Upper lobe of left lung (tissue), 4 donors: ENCODE results near the gene PPIL1.
A peak's percentile ranks its signal among the peaks of the same experiment; 100 is the strongest.

Experiments
- CTCF ChIP-seq, 6 experiments: fragments of 450-650 bp in 4 of 6; fragments of 200-600 bp in 2 of 6; sonication (generic) in 2 of 6; IDR thresholded peaks; one replicate each; pipeline ENCODE4 v1.5.1; 2016 to 2019; ENCODE audit warnings: antibody characterized with exemption in 6 of 6
- EP300 ChIP-seq, 4 donors: sonication (generic); formaldehyde crosslinking; IDR thresholded peaks; one replicate each; pipeline ENCODE4 v1.5.1; 2017; ENCODE audit warnings: antibody characterized with exemption in 4 of 4, control low read depth in 2 of 4
- POLR2A ChIP-seq, 4 donors: fragments of 450-650 bp; IDR thresholded peaks; one replicate each; pipeline ENCODE4 v1.5.1; 2016 to 2017; ENCODE audit warnings: antibody characterized with exemption in 4 of 4, mild to moderate bottlenecking in 2 of 4

GRCh38 chr6:36917541-36918193 lies 43.1 kb upstream of the PPIL1 start:
- TF ChIP-seq CTCF (IDR thresholded peaks at IDR 0.05) (no peak), POLR2A (IDR thresholded peaks at IDR 0.05) (no peak), EP300 (IDR thresholded peaks at IDR 0.05) (peak in 1 of 4 donors; percentile 39)
